Measurements from ENCODE around the gene CNTNAP2.

CNTNAP2 gene

GRCh38 chr7:148395990-148396716, 2279.6 kb downstream of the CNTNAP2 start:
- no peak for DNase-seq (ENCODE audit: low read depth)
- H3K4me3 ChIP-seq (ENCODE audit: control insufficient read depth, low read depth, low read length), result no peak overlapping the region
- TF ChIP-seq CTCF (conservative IDR thresholded peaks at IDR 0.05; ENCODE audit: control insufficient read depth, insufficient read depth, low read depth, low read length), result no peak

DNA sequence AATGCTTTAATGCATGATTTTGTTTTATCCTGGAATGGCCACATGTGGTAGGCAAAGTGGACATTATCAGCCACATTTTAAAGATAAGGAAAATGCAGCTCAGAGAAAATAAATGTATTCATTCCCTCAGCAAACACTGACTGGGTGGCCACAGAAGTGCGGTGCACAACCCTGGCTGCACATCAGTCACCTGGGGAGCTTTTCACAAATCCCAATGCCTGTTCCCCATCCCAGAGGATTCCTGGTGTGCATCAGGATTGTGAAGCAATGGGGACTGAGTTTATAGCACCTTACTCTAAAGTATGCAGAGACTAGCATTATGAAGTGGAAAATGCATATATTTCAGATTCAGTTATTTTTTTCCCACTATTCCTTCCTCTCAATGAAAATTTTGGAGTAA, 2280.5 kb downstream of the CNTNAP2 start:
- no peak for DNase-seq (ENCODE audit: low read depth)
- no peak overlapping the region for H3K4me3 ChIP-seq (ENCODE audit: control insufficient read depth, low read depth, low read length)
- TF ChIP-seq CTCF (conservative IDR thresholded peaks at IDR 0.05; ENCODE audit: control insufficient read depth, insufficient read depth, low read depth, low read length), result no peak

DNA sequence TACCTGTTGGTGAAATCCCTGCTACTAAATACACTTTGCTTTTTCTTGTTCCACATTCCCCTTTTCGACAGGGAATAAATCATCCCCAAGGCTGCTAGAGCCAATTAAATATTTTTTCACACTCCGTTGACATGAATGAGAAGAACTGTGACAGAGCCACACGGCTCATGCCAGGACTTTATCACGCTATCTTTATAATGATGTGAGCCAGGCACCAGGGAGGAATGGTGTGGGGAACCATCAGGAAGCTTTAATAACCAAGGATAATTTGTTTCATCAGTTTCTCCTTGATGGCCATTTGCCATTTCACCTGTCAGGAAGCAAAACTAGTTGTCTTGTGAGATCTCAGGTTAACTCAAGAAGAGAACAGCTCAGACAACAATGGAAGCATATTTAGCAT, 2280.9 kb downstream of the CNTNAP2 start:
- no peak for TF ChIP-seq CTCF (conservative IDR thresholded peaks at IDR 0.05; ENCODE audit: control insufficient read depth, insufficient read depth, low read depth, low read length)
- no peak overlapping the region for H3K4me3 ChIP-seq (ENCODE audit: control insufficient read depth, low read depth, low read length)
- DNase-seq (ENCODE audit: low read depth), result no peak

GRCh38 chr7:148397985-148398384, 2281.4 kb downstream of the CNTNAP2 start:
- DNase-seq (ENCODE audit: low read depth), result no peak
- TF ChIP-seq CTCF (conservative IDR thresholded peaks at IDR 0.05; ENCODE audit: control insufficient read depth, insufficient read depth, low read depth, low read length), result no peak
- no peak overlapping the region for H3K4me3 ChIP-seq (ENCODE audit: control insufficient read depth, low read depth, low read length)

- H3K4me3 ChIP-seq (ENCODE audit: control insufficient read depth, low read depth, low read length), result no peak overlapping the region
- no peak for TF ChIP-seq CTCF (conservative IDR thresholded peaks at IDR 0.05; ENCODE audit: control insufficient read depth, insufficient read depth, low read depth, low read length)
- no peak for DNase-seq (ENCODE audit: low read depth)
Observed at GRCh38 chr7:148398844-148399365, 2282.3 kb downstream of the CNTNAP2 start.

DNA sequence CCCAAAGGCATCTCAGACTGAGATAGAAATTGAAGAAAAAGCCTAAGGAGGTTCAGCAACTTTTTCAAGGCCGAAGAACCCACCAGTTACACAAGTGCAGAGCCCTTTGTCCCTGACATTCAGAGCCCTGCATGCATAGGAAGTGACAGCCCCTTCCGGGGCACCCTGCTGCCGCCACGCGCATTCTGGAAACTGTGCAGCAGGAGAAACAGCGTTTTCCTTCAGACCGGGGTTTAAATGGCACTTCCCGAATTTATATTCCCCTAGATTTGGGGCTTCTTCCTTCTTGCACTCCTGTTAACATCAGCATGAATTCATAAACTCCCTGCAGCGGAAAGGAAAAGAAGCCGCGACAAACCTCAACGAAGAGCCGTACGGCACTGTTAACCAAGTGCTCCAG, 2283.5 kb downstream of the CNTNAP2 start:
- no peak for TF ChIP-seq CTCF (conservative IDR thresholded peaks at IDR 0.05; ENCODE audit: control insufficient read depth, insufficient read depth, low read depth, low read length)

More for the DNA sequence above, 2283.5 kb downstream of the CNTNAP2 start:
- no peak for DNase-seq (ENCODE audit: low read depth)
- no peak overlapping the region for H3K4me3 ChIP-seq (ENCODE audit: control insufficient read depth, low read depth, low read length)

Measured in fibroblast of mammary gland (primary cell).